Measurements from ENCODE around the gene KIF13A.
"Not testable (repeated sequence)": the region's sequence is repeated elsewhere in the genome, so short reads cannot be mapped to it uniquely, and the experiment has no call there.

Gene KIF13A

GRCh38 chr6:17930321-17930993 is 57.0 kb downstream of the KIF13A start:
- FAIRE-seq = no peak

GRCh38 chr6:17928514-17929430 is 58.7 kb downstream of the KIF13A start:
- no peak for FAIRE-seq

GRCh38 chr6:17927705-17928104 is 59.7 kb downstream of the KIF13A start:
- no peak for FAIRE-seq

- no peak for FAIRE-seq
Observed at GRCh38 chr6:17923401-17923863, 64.0 kb downstream of the KIF13A start.

GRCh38 chr6:17921454-17921853 is 66.0 kb downstream of the KIF13A start:
- no peak for FAIRE-seq

GRCh38 chr6:17919496-17919895 is 67.9 kb downstream of the KIF13A start:
- no peak for FAIRE-seq

GRCh38 chr6:17917837-17918763 is 69.3 kb downstream of the KIF13A start:
- FAIRE-seq = no peak

- FAIRE-seq = no peak
Observed at GRCh38 chr6:17914651-17915050, 72.8 kb downstream of the KIF13A start.

GRCh38 chr6:17912521-17912920 is 74.9 kb downstream of the KIF13A start:
- FAIRE-seq = no peak

GRCh38 chr6:17911656-17912055 is 75.8 kb downstream of the KIF13A start:
- FAIRE-seq = not testable (repeated sequence)

- FAIRE-seq = peak; percentile 49
Observed at GRCh38 chr6:17910189-17910588, 77.2 kb downstream of the KIF13A start.

- FAIRE-seq = no peak
Observed at GRCh38 chr6:17908831-17909230, 78.6 kb downstream of the KIF13A start.

GRCh38 chr6:17907406-17908229 is 79.8 kb downstream of the KIF13A start:
- FAIRE-seq = no peak

GRCh38 chr6:17905611-17906592 is 81.5 kb downstream of the KIF13A start:
- no peak for FAIRE-seq

- no peak for FAIRE-seq
Observed at GRCh38 chr6:17904491-17905120, 82.8 kb downstream of the KIF13A start.

- FAIRE-seq = no peak
Observed at GRCh38 chr6:17902974-17903373, 84.5 kb downstream of the KIF13A start.

GRCh38 chr6:17901493-17901892 is 85.9 kb downstream of the KIF13A start:
- no peak for FAIRE-seq

- no peak for FAIRE-seq
Observed at GRCh38 chr6:17900011-17900410, 87.4 kb downstream of the KIF13A start.

- FAIRE-seq = no peak
Observed at GRCh38 chr6:17899491-17899890, 87.9 kb downstream of the KIF13A start.

GRCh38 chr6:17897681-17898080 is 89.8 kb downstream of the KIF13A start:
- FAIRE-seq = no peak

Measured in A204.1 (cell line).